ENCODE results near the gene TNNI3K.

Gene TNNI3K

GRCh38 chr1:74502858-74503257 is 267.7 kb downstream of the TNNI3K start:
- DNase-seq (ENCODE audit: low spot score) = no peak

DNA sequence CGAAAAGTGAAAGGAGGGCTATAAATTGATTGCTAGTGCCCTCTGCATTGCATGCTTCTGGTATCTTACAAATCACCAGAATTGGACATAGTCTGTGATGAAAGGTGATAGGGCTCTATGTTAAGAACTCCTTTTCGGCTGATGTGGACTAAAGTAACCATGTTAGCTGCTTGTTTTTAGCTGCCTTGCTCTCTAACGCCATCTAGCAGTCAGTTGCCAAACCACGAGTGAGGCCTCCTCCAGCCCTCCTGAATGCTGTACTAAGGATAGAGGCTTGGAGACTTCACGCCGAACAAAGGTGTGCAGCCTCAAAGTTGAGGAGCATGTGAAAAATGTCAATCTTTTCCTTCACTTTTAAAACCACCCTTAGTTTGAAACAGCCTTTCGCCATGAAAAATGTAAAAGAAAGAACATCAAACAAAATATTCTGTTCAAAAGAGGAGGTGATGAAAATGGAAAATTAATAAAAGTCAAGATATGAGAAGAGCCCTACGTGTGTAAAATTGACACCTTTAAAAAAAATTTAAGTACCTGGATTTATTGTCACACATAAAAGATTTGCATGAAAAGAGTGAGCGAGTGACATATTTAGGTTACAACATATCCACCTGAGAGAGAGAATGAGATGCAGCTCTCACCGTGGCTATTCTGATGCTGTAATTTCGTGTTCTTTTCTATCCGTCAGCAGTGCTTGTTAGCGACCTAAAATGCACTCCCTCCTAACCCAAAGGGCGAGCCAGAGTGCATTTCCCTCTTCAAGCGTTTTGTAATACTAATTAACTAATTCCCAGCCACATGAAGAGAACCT is 269.1 kb downstream of the TNNI3K start:
- peak; percentile 7 for DNase-seq (ENCODE audit: low spot score)

DNA sequence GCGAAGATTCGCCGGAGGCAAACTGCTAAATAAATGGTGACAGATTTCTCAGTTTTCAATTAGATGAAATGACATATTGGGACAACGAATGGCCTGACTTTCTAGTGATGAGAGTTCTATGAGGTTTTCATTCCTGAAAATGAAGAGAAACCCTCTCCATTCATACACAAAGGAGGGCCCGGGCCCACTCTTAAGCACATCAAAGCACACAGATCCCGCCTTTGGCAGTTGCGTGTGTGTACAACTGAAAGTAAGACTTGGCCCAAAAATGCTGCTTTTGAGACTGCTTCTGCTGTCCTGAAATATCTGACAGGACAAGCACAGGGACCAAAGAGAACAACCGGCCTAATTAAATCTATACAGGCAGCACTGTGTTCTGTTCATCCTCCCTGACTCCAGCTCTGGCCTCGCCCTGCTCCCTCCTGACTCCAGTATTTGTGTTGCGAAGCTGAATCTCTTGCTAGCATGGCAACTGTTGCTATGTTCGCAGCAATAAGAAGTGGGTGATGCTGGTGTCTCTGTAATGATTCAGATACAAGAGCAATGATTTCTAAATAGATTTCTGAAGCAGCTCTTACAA is 269.8 kb downstream of the TNNI3K start:
- DNase-seq (ENCODE audit: low spot score) = no peak

DNA sequence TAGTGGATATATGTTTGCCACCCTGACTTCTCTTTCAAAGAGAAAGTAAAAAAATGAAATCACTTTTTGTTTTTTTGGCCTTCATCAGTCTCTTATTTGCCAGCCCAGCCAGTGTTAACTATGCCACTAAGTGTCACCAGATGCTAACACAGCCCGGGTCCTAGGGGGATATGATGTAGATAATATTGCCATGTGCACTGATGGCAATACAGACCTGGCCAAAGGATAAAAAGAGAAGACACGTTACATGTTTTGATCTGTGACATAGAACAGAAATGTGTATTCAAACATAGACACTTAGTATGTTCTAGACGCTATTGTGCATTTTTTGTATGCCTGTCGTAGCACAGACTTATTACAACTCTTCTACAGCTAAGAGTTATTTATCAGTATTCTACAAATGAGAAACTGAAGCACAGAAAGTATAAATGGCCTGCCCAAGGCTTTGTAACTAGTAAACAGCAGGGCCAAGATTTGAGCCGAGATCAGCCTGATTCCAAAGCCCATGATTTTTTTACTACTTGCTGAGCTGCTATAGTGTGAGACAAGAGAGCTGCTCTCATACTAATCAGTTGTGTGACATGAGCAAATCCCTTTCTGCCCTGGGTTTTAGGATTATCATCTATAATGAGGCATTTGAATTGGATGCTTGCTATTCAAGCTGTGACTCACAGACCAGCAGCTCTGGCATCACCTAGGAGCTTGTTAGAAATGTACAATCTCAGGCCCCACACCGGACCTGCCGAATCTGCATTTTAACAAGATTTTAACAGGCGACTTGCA is 270.9 kb downstream of the TNNI3K start:
- no peak for DNase-seq (ENCODE audit: low spot score)

DNA sequence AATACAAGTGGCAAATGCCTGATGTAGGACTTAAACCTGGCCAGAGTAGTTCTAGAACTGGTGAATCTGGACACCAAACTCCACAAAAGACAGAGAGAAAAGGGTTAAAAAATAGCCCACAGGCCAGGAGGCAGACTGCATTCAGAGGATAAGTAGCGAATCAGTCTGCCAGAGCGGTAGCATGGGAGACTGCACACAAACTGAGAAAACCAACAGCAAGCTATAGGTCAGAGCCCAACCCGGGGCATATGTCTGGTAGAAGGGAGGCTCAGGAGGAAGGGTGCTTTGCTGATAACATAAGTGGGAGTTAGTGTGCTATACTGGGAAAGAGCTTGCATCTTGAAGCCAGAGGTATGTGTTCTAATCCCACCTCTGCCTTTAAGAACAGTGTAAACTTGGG is 273.3 kb downstream of the TNNI3K start:
- DNase-seq (ENCODE audit: low spot score) = no peak

GRCh38 chr1:74512170-74512915 is 277.2 kb downstream of the TNNI3K start, which contains the start of gene LRRC53:
TSS of gene LRRC53 (minus strand) at chr1:74512611. CDS start at chr1:74483349, 29,262 bp downstream.
- DNase-seq (ENCODE audit: low spot score) = no peak

DNA sequence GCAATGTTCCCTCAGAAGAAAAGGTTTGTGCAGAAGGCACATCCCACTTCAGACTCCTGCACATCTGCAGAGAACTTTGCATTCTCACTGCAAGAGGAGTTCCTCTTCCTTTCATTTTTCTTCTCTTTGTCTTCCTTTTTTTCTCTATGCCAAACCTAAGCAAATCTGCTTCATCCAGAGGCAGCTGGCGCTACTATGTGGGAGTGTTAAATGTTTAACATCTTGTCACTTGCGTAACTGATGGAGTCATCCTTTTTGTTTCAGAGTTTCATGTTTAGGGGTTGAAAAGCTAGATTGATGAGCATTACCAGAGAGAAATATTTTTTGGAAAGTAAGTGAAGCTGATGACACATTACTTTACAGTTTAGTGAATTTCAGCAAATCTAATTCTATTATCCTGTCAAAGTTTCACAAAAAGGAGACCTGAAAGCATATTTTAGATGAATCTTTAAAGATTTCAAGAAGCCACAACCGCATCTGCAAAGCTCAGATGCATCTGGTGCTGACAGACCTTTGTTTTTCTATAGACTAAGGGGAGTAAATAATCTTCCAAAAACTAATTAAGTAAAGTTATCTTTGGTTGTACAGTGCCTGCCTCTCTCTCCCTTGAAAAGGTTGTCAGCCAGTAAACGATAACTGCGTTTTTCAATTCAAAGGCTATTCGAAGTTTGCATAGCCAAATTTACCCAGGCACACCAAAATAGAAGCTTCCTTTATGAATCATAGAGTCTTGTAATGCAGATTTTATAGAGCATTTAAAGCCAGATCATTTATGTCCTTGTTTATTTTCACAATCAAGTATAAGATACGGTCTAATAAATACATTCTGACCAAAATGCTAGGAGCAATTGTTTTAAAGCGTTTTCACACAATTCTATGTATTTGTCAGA is 278.5 kb downstream of the TNNI3K start:
- DNase-seq (ENCODE audit: low spot score) = no peak

- no peak for DNase-seq (ENCODE audit: low spot score)
Observed at GRCh38 chr1:74517599-74518051, 282.4 kb downstream of the TNNI3K start.

DNA sequence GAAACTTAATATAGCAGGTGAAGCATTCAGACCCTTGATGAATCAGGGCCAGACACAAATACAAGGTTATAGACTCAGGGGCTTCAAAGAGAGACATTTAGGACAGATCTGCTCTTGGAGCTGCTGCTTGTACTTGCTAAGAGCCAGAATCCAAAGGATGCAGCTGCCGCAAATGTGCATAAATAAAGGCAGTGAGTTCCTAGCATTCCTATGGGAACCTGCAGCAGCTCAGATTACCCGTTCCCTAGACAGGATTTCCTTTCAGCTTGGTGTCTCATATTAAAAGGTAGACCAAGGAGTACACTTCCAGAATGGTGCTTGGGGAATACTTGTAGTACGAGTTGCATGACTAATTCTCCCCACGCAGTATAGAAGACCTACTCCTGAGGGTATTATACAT is 287.0 kb downstream of the TNNI3K start:
- DNase-seq (ENCODE audit: low spot score) = no peak

DNA sequence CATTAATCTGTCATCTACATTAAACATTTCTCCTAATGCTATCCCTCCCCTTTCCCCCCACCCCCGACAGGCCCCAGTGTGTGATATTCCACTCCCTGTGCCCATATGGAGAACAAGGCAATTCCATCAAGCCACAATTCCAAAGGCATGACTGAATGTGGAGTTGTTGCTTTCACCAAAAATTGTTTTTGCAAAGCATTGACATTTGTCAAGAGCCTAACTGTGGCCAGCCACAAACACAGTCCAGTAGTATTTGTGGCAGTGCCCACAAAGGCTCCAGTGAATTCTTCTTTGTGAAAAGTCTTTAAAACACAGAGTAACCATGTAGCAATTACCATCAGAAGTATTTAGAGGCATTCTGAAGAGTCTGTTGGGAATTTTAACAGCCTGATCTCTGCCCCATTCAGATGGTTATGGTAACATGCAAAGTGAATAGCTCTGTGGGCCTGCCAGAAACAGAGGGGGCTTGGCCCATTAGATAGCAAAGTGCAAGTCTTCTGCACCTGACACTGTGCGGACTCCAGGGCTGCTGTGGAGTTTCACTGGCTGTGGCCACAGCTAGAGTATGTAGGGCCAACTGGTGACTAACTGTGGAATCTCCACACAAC is 288.8 kb downstream of the TNNI3K start:
- DNase-seq (ENCODE audit: low spot score) = no peak

DNA sequence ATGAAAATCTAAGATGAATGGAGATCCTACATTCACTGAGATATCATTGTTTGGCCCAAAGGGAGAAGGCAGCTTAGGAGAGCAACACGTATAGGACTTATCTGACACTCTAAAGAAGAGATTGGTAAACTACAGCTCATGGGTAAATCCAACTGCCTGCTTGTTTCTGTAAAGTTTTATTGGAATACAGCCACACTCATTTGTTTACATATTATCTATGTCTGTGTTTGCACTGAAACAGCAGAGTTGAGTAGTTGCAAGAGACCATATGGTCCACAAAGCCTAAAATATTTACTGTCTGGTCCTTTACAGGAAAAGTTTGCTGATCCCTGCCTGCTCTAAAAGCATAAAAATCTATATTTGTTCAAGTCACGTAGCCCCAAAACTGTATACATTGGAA is 291.5 kb downstream of the TNNI3K start:
- DNase-seq (ENCODE audit: low spot score) = no peak

DNA sequence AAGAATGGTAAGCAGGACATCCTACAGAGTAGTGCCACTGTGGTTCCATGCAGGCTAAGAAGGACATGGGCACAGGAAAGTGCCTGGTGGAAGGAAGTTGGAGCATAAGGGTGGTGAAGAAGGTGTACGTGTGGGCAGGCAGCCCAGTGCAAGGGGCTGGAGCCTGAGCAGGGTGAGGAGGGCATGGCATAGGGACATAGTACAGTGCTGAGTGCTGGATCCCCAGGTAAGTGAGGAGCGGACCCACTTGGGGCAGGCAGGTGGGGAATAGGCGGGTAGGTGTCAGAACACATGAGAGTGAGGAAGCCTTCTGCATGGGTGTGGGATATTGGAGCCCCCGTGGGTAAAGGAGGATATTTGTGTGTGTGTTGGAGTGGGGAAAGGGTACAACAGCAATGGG is 292.9 kb downstream of the TNNI3K start:
- no peak for DNase-seq (ENCODE audit: low spot score)

- no peak for DNase-seq (ENCODE audit: low spot score)
Observed at GRCh38 chr1:74530892-74531291, 295.7 kb downstream of the TNNI3K start.

DNA sequence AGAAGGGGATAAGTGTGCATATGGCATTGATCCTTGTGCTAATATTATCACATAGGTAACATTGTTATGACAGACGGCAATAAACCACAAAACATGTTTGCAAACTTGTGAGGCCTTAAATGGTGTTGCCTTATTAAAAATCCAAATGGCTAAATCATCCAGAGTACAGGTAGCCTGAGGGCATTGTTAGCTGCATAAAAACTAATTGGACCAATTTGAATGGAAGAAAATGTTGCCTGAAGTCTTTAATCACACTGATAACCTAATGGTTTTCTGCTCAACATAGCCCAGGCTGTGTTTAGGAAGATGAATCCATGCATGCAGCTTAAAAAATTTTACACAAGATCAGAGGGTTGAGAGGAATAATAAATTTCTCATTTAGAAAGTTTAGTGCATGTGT is 296.6 kb downstream of the TNNI3K start:
- no peak for DNase-seq (ENCODE audit: low spot score)

DNA sequence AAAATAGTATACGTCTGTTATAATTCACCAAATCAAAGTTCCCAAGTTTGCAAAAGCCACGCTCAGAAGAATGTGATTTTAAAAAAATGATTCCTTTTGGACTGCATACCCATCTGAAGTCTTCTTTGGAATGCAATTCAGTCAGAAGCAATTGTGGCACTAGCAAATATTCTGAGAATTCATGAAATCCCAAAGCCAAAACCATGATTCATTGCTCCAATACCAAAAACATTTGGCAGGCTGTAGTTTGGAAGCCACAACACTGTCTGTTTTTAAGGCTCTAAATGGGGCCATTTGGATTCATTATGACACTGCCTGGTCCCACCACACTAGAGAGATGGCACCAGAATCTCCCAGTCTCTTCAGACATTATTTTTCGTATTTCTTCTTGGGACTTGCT is 299.1 kb downstream of the TNNI3K start:
- no peak for DNase-seq (ENCODE audit: low spot score)

DNA sequence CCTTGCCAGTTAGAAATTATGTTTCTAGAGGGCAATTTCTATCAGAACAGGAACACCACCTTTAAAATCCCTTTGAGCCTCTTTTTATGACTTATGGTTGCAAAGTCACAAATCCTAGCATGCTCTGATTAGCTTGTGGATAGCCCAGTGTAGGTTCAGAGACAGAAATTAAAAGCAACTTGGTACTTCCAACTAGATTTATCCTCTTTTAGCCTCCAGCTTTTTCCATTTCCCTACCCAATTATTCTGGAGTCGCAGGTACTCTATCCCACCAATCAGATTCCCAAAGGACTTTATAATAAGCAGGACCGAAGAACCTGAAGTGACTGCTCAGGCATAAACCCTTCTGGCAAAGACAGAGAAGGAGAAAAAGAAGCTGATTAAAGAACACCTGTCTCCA is 310.6 kb downstream of the TNNI3K start:
- no peak for DNase-seq (ENCODE audit: low spot score)

GRCh38 chr1:74548961-74549750 is 314.0 kb downstream of the TNNI3K start:
- no peak for DNase-seq (ENCODE audit: low spot score)

DNA sequence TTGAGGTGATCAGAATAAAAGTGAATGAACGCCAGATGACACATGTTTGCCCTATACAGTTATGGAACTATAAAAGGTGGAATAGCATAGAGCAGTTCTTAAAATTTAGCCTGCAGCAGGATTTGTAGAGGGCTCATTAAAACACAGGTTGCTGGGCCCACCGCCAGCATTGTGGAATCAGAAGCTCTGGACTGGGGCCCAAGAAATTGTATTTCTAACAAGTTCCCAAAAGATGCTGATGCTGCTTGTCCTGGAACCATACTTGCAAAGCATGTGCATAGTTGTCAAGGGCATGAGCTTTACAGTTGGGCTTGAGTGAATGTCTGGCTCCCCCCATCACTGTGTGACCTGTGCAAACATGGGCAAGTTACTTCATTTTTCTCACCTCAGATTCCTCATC is 314.7 kb downstream of the TNNI3K start:
- no peak for DNase-seq (ENCODE audit: low spot score)

DNA sequence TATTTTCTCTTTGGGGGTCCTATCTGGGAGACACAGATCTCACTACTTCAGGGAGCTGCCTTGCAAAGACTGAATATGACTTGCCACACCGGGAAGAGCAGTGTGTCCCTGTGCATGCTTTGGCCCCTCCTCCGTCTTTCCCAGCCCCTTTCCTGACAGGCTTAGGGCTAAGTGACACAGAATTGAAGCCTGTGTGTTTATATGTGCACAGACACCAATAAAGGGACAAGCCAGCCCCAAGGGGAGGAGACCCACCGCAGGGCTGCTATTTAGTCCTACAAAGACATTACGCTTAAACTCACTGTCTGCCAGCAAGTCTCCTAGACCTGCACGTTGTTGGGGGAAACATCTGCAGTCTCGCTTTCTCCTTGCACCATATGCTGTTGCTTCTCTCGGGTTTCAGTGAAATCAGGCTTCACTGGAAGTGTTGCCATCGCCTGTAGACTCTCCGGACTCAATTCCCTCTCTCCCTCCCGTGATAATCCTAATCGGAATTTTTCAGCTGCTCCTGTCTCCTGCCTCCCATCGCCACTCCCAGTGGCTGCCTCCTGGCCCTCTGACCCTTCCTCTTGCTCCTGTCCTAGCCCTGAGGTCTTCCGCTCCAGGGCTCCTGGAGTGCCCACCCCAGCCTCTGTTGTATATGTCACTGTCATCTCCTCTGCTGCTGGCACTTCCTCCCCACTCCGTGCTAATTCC is 335.8 kb downstream of the TNNI3K start:
- DNase-seq (ENCODE audit: low spot score) = no peak

All from CD4-positive, alpha-beta T cell treated with Interleukin-6 at 100 ng/mL for 8 hours (primary cell).